T-helper 1 cell treated with Interleukin-12 subunit alpha and Interleukin-12 subunit beta and Interleukin-4 antibody, amounts not matched to agents 30 ng/mL and 1 ng/mL, for 36 hours (primary cell): ENCODE data around the gene DNAJB8. TPM values are rescaled to one million over a fixed set of nuclear protein-coding genes. Genes with fewer than 3 reads are reported as not detected.

Experiments
- intact Hi-C: fragments of 100-400 bp; cut with micrococcal nuclease; formaldehyde crosslinking; loops from one replicate; pipeline ENCODE4 v1.15.1; 2024
- total RNA-seq: library from RNA; stranded (reverse); gene quantifications from 2 replicates; pipeline ENCODE4 v1.2.3, GENCODE V29; 2022

The DNAJB8 gene
- total RNA-seq, 1 donor from 2014 or later, result not detected

DNA sequence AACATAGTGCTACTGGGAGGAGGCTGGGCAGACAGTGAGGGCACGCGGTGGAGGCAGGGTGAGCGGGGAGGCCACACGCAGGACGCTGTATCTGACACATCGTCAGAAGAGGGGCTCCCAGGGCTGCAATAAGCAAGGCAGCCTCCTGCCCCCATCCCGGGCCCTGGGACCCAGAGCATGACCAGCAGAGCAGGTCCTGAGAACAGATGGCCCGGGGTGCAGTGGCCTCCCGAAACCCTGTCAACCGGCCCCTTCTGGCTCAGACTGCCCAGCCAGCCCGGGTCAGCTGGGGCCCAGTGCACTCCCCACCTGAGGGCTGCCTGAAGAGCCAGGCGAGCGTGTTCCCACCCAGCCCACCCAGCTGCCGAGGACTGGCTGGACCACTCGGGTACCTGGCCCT is 37.4 kb downstream of the DNAJB8 start:
- intact Hi-C loops, result no loop called here

DNA sequence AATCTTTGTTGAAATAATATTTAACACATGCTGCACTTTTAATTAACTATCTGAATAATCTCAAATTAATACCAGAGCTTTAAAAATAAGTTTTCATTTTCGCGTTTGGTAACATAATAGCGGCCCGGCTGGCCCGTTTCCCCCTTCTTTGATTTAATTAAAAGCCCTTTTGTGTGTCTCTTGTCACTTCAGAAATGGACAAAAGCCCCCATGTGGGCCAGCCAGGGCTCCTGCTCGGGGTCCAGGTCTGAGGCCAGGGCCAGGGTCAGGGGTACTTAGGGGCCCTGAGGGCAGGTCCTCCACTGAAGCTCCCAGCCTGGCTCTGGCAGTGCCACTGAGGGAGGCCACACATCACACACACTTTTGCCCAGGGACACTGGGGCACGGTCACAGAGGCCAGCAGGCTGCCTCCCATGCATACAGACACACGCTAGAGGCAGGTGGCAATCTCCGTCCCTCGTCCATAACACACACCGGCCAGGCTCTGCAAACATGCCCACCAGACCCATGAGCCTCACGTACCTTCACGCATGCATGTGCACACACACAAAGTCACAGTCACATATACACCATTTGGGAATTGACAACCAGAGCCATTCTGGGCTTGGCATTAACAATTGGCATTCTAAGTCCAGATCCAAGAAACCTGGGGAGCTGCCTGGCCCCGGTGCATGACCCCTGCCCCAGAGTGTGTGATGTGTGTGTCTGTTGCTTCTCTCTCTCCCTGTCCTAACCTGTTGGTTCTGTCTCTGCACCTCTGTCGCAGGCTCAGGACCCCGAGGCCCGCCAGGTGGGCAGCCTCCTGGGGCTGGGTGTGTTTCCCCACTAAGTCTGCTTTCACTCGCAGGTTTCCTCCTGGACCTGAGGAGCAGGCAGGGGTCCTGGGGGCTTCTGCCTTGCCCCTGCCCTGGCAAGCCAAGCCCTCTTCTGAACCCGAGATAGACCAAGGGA is 38.5 kb downstream of the DNAJB8 start:
- intact Hi-C loops, result loop anchor here (2.0 kb wide), 2 partner anchors 59 to 333 kb away; no protein-coding TSS in a partner anchor

DNA sequence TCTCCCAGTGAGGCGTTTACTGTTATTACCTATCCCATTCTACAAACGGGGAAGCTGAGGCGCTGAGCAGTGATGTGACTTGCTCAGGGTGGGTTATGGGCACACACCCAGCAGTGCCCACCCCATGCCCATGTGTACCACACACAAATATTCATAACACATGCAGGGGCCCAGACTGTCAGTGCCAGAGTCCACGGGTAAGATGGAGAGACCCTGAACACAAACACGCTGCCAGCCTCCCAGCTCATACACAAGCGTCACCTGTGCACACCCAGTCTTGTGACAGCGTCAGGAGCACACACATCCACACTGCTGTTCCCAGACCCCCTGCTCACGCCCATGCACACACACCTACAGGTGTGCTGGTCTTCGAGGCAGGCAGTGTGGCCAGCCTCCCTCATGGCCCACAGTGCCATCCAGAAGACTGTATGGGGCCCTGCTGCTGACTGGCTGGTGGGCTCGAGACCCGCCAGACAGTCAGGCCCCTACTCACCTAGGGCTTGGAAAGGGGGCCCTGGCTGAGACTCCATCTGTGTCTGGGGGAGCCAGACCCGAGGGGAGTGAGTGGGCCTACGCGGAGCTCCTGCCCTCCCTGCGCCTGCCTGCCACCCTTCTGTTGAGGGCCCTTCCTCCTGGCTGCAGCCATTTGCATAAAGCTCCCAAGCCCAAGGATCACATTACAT is 39.4 kb downstream of the DNAJB8 start:
- intact Hi-C loops, result loop anchor here (2.0 kb wide), 2 partner anchors 59 to 333 kb away; no protein-coding TSS in a partner anchor

DNA sequence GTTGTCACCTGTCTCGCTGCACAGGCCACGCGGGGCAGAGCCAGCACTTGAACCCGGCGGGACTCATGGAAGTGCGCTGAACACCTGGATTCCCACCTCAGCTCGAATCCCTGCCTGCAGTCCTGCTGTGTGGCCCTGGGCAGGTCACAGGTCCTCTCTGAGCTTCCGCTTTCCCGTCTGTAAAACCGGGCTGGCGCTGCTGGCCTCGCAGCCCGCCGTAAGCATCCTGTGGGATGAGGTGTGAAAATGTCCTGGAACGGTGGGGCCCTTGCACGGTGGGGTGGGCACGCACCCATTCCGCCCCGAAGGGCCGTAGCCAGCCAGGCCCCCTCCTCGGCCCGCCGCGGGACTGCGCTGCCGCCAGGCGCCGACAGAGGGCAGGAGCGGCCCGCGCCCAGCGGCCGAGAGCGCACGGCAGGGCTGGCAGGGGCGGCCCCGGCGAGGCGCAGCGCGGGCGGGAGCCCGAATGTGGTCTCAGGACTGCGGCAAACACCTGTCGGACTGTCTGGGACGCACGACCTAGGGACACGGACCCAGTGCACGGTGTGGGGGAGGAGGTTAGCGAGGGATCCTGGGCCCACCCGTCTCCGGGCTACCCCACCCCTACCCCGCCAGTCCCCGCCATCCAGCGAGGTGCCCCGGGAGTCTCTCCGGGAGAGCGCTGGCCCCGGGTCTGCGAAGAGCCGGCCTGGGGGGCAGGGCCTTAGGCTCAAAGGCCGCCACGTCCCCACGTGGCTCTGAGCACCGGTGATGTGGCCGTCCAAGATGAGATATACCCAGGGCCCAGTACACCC is 40.4 kb downstream of the DNAJB8 start:
- intact Hi-C loops, result loop anchor here (1.0 to 2.0 kb wide), 4 partner anchors 60 to 332 kb away; no protein-coding TSS in a partner anchor

DNA sequence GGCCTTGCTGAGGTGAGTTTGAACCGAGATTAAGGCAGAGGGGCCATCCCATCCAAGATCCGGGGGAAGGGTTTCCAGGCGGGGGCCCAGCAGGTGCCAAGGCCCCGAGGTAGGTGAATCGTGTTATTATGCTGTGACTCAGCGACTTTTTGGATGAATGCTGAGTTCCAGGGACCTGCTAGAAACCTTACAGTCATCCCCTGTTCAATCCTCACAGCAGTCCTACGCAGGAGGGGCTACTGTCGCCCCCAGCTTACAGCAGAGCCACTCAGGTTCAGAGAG is 40.9 kb downstream of the DNAJB8 start:
- intact Hi-C loops, result loop anchor here (1.0 to 2.0 kb wide), 4 partner anchors 61 to 331 kb away; no protein-coding TSS in a partner anchor

DNA sequence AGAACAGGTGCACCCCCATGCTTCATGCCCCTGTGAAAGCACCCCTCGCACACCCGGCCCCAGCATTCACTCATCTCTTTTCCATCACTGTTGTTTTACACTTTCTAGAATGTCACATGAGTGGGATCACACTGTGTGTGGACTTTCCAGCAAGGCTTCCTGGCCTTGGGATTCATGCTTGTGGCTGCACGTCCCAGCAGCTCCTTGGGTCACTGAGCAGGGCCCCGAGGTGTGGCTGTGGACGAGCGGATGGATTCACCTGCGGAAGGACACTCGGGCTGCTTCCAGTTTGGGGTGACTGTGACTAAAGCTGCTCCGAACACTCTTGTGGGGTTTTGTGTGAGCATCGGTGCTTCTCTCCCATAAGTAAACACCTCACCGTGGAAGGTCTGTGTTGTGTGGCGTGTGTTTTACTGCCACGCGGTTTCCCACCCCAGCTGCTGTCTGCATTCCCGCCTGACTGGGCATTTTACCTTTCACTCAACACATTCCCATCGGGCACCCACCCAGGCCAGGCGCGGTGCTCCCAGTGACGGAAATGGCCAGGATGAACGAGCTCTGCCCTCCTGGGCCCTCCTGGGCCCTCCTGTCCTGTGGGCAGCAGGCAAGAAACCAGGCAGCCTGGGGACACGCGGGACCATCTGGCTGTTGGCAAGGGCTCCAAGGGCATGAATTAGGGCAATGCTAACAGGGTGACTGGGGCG is 41.4 kb downstream of the DNAJB8 start:
- intact Hi-C loops, result no loop called here

DNA sequence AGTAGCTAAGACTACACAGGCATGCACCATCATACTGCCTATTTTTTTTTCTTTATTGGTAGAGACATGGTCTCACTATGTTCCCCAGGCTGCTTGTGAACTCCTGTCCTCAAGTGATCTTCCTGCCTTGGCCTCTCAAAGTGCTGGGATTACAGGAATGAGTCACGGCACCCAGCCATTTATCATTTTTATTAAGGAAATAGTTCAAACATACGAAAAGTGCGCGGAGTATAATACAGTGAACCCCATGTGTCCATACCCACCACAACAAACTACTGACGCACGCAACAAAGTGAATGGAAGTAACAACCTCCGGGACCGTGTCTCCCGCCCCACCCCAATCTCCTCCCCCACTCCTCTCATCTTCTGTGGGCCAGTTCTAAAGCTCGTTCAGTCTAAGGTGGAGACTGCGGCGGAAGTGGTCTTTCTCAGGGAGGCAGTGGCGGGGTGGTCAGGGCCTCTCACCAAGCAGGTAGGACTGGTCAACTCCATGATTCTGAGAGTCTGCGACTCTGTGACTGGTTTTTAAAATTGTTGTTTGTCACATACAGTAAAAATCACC is 42.1 kb downstream of the DNAJB8 start:
- intact Hi-C loops, result no loop called here

DNA sequence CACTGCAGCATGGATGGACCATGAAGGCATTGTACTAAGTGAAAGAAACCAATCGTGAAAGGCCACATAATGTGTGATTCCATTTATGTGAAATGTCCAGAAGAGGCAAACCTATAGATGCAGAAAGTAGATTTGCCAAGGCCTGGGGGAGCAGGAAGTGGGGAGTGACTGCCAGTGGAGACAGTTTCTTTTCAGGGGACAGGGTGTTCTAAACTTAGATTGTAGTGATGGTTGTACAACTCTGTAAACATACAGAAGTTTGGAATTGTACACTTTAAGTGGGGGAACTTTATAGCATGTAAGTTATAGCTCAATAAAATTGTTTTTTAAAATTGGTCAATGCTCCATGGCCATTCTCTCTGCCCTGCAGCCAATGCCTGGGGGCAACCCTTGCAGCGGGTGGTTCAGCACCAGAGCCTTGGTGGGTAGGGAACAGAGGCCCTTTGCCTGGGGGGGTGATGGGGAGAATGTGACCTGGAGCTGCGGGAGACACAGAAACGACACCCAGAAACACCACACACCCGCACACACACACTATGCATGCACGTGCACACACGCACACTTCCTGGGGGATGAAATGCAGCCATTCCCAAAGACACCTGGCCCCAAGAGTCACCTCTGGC is 43.1 kb downstream of the DNAJB8 start:
- intact Hi-C loops, result no loop called here

DNA sequence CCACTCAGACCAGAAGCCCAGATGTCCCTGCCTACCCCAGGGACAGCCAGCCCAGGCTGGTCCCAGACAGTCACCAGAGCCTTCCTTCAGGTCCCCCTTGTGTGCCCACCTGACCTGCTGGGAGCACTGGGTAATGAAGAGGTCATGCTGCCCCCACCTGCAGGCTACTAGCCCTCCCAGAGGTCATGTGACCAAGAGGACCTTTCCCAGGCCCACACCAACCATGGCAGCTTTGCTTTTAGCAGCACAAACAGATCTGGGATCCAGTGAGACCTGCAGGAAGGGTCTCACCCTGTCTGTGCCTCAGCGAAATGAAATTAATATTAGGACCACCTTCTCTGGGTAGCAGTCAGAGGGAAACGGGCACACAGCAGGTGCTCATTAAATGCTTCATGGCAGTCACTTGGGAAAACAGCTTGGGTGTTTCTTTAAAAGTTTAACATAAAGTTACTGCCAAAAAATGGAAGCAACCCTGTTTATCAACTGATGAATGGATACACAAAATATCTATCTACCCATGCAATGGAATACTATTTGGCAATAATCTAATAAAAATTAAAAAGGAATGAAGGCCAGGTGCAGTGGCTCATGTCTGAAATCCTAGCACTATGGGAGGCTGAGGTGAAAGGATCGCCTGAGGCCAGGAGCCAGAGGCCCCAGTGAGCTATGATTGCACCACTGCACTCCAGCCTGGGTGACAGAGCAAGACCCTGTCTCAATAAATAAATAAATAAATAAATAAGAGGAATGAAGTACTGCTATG is 43.7 kb downstream of the DNAJB8 start:
- intact Hi-C loops, result no loop called here

DNA sequence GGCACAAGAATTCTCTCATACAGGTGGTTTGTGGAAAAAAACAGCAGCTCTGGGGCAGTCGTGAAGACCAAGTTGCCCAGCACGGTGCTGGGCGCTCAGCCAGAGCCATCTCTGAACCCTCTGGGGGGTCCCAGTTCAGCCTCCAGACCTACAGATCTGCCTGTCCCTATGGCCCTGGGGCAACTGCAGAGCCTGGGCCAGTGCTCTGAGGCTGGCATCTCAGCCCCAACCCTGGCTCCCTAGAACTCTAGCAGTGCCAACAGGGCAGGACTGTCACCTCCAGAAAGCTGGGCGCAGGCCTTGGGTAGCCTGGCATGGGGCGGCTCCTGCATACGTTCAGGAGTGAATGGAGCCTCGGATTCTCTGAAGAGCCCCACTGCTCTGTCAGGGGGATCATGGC is 44.7 kb downstream of the DNAJB8 start:
- intact Hi-C loops, result no loop called here

DNA sequence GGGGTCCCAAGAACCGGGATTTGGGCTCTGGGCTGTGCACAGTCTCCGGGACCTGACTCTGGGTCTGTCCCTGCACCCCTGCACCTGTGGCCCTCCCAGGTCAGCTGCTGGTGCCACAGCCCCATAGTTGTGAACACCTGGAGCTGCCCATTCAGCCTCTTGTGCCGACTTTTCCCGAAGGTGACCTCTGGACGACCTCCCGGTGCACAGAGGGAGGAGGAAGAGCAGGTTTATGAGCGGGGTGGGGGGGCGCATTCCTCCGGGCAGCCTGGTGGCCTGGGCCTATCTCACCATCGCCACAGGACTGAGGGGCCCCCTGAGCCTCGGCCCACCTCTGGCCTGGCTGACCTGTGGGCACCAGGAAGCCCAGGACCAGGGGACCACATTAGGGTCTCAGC is 45.3 kb downstream of the DNAJB8 start:
- intact Hi-C loops, result no loop called here

DNA sequence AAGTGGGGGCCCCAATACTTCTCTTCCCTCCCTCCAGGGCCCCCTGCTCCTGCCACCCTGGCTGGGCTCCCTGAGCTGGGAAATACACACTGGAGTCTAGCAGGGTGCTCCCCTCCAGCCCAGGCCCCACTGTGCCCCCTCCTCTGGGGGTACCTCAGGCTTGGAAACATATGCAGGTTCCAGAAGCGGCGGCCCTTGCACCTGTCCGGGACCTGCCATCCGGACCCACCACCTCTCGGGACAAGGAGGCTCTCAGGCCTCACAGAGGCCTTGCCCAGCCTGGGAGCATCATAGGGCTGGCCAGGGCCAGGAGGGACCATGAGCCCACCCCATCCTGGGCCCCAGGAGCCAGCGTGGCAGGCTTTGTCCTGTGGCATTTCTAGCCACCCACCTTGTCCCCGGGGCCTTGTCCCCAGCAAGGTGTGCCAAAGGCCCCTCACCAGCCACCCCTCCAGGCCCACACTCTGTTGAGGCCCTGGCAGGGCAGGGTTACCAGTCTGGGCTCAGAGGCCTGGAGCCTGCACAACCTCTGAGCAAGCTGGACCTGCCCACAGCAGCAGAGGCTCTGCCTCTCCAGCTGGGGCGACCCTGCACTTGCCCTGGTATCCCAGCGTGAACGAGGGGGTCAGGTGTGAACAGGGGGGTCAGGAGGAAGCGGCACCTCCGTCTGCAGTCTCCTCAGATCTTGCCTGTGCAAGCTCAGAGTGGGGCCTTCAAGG is 45.8 kb downstream of the DNAJB8 start:
- intact Hi-C loops, result no loop called here

DNA sequence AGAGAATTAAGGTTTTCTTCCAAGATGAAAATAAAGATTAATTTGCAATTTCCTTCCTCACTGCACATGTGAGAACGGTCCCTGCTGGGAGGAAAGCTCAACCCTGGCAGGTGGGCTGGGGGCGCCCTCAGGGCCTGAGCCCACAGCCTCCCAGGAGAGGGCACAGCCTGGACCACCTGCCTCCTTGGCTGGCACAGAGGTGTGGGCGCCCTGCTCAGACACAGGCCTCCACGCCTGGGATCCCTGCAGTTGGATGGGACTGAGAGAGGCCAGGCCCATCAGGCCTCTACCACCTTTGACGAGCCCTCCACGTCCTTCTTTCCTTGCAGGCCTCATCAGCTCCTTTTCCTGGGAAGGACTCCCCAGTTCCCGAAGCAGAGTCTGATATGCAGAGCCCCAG is 46.4 kb downstream of the DNAJB8 start:
- intact Hi-C loops, result no loop called here

DNA sequence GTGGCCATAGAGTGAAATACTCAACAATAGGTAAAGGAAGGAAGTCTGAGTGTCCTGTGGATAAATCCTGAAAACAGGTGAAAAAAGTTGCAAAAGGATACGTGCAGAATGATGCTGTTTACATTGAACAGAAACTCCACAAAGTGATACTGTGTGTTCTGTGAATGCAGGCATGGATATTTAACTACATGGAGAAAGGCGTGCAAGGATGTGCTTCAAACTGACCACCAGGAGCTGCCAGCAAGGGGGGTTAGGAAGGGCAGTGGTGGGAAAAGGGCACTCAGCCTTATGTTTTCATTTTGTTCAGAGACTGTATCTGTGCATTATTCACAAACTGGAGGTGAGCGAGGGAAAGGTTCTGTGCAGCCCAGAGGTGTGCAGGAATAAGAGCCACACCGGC is 47.4 kb downstream of the DNAJB8 start:
- intact Hi-C loops, result no loop called here

DNA sequence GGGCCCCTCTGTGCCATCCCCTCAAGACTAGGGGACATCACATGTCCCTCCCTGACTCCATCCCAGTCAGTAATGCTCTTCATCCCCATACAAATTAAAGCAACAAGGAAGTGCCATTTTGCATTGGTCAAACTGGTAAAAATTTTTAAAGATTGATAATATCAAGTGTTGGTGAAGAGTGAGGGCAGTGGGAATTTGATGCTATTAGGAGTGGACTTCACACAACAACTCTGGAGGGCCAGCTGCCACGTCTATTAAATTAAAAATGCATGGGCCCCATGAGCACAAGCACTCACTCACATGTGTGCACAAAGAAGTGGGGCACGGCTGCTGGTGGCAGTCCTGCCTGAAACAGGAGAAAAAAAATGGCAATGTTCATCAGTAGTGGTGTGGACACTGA is 47.8 kb downstream of the DNAJB8 start:
- intact Hi-C loops, result no loop called here

DNA sequence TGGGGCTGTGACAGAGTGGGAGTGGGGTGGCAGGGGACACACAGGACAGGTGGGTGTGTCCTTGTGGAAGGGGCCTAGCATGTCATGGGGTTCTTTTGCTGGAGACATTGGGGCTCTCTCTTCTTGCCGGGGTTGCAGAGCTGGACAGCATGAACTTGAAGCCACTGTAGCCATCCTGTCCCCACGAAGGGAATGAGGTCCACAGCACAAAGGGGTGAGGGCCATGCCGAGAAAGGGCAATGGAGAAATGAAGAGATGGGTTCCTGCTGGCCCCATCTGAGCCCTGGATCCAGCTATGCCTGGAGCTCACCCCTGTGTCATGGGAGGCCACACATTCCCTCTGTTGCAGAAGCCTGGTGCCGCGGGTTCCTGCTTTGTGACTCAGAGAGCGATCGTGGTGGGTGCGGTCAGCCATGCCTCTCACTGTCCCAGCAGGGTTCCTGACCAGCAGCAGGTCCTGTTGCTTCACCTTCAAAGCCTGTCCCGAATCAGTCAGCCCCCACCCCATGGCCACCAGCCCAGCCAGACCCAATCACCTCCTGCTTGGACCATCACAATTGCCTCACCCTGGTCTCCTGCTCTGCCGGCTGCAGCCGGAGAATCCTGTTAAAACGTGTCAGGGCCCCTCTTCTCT is 50.0 kb downstream of the DNAJB8 start:
- intact Hi-C loops, result no loop called here

DNA sequence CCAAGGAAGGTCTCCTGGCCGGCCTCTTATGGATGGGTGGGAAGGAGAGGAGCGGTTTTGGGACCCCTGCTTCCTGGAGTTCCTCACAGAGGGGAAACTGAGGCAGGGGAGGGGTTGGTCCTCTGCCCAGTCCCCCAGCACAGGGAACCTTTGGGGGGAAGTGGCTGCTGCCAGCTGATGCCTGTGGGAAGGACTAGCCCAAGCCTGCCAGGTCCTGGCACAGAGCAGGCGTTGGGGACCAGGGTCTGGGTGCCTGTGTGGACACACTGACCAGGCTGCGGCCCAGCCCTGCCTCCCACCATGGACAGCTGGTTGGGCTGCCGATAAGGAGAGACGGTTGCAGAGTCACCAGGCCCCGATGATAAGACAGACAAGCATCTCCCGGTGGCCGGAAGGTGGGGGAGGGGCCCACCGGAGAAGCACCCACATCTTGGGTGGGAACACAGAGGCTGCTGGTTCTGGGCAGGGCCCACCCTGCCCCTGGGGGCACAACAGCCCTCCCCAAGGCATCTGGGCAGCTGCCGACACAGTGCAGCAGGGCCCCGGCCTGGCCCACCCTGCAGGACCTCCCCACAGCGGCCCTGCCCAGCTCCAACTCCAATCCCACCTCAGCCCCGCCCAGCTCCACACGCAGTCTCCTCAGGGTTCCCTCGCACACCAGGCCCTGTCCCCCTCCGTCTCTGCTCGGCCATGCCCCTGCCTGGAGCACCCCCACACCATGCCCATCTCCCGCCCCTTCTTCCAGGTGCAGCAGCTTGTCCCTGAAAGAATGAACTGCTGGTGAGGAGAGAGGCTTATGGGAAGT is 50.7 kb downstream of the DNAJB8 start:
- intact Hi-C loops, result no loop called here
